IPS DF 4.7 (cell line): ENCODE measurements around the gene POPDC2.
"Not testable (repeated sequence)": the region's sequence is repeated elsewhere in the genome, so short reads cannot be mapped to it uniquely, and the experiment has no call there.

Experiments used
- DNase-seq: peaks from one replicate; pipeline ENCODE4 v3.0.0-alpha.2; 2013; ENCODE audit warnings: low spot score; ENCODE audit errors: extremely low read depth

The POPDC2 gene

DNA sequence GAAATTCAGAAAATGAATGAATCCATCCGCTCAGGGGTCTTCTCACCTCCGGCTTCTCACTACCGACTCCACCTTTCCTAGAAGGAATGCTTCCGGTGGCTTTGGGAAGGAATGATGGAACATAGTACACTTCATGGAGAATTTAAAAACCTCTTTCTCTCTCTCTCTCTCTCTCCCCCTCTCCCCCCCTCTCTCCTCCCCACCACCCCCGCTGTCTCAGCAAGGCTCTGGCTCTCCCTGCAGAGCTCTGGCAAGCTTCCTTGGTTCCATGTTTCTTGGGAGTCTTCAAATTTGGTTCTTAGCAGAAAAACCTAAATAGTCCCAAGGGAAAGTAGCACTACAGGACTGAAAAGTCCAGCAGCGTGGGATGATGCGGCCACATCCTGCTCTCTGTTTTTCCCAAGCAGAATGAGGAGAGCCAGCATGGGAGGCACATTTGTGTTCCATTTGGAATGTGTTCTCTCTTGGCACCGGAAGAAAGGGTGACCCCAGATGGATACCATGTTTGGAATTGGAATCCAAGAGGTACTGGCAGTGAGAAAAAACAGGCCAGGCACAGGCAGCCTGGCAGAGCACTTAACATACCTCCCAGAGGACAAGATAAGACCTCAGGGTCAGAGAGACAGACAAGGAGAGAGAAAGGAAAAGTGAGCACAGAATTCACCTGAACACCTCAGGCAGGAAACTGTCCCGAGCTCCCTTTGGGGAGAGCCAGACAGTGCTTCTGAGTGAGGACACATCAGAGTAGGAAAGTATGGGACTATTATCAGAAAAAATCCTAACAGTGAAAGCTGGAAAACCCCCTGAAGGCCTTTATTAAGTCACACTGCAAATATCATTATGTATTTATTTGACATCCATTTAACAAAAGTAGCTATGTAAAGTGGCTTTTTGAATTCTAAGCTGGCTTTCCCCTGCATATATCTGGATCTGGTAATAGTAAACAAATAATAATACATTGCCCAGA lies at the start of gene POPDC2:
POPDC2 (minus strand) TSS at position 116 of the 967 bp plus-strand sequence. CDS start 166 bp downstream, outside the sequence.
- no peak for DNase-seq

DNA sequence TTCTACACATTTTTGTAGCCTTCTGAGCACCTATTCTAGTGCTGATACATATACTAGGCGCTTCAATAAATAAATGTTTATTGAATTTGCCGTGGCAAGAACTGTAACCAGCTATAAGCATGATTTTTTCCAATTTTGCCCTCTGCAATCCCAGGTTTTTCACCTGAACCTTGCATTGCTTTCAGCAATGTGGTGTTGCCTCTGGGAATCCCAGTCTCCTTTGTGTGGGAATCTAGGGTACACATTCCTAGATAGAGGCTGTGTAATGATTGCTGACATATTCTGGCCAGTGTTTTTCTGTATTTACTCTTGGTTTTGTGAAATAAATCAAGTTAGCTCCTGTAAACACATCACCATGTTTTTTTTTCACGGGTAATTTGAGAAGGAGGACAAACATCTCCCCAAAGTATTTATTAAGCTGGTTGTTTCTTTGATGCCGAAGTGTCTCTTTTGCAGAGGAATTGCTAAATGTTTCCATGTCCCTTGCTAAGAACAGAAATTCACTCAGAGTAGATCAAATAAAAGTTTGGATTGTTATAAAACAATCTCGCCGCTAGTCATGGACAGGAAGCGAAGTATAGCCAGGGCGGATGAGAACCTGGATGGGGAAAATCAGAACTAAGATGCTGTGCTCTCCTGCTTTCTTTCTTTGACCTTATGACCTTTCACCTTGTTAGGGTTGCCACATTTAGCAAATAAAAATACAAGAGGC lies 43.6 kb upstream of the POPDC2 start:
- no peak for DNase-seq

DNA sequence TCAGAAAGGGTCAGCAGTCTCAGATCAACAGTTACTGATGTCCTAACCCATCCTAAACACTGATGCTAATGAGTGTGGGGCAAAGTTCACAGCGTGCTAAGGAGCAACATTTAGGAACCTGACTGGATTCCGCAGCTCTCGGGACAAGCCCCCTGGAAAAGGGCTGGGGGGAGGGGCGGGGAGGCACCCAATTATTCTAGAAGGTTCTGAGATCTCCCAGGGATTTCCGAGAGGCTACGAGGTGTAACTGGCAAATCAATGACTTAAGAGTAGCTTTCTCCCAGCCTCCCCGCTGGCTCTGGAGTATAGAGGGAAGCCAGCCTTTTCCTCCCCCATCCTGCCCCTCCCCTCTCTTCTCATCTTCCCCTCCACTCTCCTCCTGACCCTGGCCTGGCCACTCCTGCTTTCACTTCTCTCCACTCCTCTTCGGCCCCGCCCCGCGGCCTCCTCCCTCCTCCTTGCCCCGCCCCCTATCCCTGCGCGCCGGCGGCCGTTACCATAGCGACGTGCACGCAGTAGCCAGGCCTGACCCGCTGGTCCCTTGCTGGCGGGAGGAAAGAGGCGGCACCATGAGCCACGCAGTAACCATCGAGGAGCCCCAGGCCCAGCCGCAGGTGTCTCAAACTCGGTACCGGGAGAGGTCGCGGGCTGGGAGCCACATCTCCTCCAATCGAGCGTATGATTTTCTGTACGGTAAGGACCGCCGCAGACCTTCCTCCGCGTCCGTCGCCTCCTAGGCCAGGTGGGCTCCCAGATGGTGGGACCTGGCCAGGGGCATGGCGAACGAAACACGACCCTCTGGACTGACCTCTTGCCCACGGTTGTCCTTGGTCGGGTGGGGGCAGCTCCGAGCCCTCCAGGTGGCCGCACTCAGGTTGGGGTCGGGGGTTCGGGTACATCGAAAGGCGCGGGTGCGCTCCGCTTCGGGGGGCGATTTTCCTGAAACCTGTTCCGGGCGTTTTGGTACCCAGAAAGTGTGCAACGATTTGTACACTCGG lies 42.4 kb upstream of the POPDC2 start, which contains the start of gene CFAP91:
CFAP91 (plus strand) TSS at position 493 of the 998 bp plus-strand sequence; CDS start at position 570, 77 bp downstream.
- DNase-seq = peak; percentile 68

- DNase-seq = no peak
Observed at GRCh38 chr3:119700920-119701734, 40.7 kb upstream of the POPDC2 start.

GRCh38 chr3:119700269-119700919 lies 40.0 kb upstream of the POPDC2 start:
- DNase-seq = no peak

DNA sequence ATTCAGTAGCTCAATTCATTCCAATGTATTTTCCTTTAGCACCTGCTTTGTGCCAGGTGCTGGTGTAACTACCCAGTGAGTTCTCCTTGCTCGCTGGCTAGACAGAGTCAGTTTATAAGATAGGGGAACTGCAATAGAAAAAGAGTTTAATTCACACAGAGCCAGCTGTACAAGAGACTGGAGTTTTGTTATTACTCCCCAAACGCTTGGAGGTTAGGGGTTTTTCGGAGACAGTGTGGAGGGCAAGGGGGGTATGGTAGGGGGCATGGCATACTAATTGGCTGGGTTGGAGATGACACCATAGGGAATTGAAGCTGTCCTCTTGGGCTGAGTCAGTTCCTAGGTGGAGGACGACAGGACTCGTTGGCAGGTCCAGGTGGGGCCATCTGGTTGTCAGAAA lies 37.0 kb upstream of the POPDC2 start:
- no peak for DNase-seq

DNA sequence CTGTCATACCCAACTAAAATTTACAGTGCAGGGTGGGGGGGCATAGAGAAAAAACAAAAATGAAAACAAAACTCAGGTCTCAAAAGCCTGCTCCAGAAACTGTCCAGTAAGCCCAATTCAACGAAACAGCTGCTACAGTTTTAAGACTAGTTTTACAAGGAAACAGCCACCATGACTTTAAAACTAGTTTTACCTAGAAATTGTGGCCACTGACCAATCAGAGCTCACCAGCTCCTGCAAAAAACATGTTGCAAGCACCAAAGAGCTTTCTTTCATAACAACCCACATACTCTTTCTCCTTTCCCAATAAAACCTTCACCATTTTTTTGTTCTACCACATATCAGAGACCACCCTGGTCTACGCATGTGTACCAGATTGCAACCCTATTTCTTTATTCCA lies 35.1 kb upstream of the POPDC2 start:
- DNase-seq = no peak

GRCh38 chr3:119690043-119690656 lies 29.8 kb upstream of the POPDC2 start:
- DNase-seq = no peak

- no peak for DNase-seq
Observed at GRCh38 chr3:119683421-119683820, 23.0 kb upstream of the POPDC2 start.

- DNase-seq = no peak
Observed at GRCh38 chr3:119681279-119681678, 20.9 kb upstream of the POPDC2 start.

DNA sequence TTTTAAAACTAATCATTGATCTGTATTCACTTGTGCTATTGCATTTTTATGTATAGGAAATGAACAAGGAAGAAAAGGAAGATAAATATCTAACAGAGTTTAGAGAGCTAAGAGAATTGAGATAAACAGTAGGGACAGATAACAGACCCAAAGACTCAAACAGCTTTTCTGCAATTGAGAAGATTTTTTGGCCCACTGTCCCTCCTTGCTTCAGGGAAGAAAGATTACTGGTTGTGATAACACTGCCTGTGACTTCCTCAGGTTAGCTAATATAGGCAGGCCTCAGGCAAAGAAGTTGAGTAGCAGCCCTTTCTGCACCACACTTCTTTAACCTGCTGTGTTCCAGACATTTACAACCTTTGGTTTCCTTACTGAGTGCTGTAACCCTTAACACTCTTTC lies 19.5 kb upstream of the POPDC2 start:
- DNase-seq = no peak

DNA sequence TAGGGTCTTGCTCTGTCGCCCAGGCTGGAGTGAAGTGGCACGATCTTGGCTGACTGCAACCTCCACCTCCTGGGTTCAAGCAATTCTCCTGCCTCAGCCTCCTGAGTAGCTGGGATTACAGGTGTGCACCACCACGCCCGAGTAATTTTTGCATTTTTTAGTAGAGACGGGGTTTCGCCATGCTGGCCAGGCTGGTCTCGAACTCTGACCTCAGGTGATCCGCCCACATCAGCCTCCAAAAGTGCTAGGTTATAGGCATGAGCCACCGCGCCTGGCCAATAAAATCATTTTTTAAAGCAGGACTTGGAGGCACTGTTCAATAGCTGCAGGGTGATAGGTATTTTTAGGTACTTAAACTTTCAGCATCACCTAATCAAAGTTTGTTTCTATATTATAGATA lies 17.8 kb upstream of the POPDC2 start:
- not testable (repeated sequence) for DNase-seq

DNA sequence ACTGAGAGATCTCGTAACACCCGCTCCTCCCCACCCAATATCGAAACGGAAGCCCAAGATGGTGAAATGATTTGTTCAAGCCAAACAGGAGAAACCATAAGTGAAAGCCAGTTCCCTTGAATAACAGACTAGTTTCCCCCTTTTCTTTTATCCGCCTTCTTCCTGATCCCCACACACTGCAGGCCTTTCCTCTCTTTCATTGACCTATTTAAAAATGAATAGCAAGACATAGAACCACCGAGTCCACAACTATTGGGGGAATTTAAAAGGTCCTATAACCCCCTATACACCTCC lies 17.2 kb upstream of the POPDC2 start:
- DNase-seq = no peak

GRCh38 chr3:119676771-119677640 lies 16.6 kb upstream of the POPDC2 start, which contains the start of gene COX17:
COX17 (minus strand) TSS chr3:119677406; CDS start chr3:119677310, 96 bp downstream.
- peak; percentile 93 for DNase-seq

DNA sequence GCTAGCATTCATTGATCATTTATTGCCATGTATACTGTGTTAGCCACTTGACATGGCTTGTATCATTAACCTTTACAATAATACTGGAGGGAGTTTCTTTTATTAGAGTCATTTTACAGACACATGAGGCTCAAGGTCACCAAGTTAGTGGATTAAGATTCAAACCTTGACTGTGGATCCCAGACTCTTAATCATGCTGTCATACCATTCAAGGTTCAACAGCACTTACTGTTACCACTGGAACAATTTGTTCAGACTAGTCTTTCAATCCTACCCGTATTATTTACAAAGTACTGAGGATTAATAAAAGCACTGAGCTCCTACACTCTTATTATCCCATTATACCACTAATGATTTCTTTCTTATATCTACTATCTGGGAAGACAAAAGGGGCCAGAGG lies 15.6 kb upstream of the POPDC2 start:
- DNase-seq = no peak

GRCh38 chr3:119675188-119675874 lies 14.9 kb upstream of the POPDC2 start:
- no peak for DNase-seq

DNA sequence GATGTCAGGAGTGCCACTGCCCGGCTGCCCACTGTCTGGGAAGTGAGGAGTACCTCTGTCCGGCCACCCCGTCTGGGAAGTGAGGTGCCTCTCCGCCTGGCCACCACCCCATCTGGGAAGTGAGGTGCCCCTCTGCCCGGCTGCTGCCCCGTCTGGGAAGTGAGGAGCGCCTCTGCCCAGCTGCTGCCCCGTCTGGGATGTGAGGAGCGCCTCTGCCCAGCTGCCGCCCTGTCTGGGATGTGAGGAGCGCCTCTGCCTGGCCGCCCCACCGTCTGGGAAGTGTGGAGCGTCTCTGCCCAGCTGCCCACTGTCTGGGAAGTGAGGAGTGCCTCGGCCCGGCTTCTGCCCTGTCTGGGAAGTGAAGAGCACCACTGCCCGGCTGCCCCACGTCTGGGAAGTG lies 13.5 kb upstream of the POPDC2 start:
- no peak for DNase-seq

- DNase-seq = no peak
Observed at GRCh38 chr3:119672776-119673175, 12.4 kb upstream of the POPDC2 start.
